Ovary (tissue), 9 donors: ENCODE data around the gene ZDHHC1. TPM values are rescaled to one million over a fixed set of nuclear protein-coding genes. Genes with fewer than 3 reads are reported as not detected.

ENCODE experiments used
- DNase-seq, 5 donors: peaks; one replicate each; pipeline ENCODE4 v3.0.0-alpha.2; 2019 to 2020
- H3K27ac ChIP-seq, 2 donors: fragments of 200-600 bp; one replicate each; pipeline versions ENCODE4 v1.5.1 to v1.8.0; 2019 to 2022
- H3K27me3 ChIP-seq: fragments of 200-600 bp; one replicate; pipeline ENCODE4 v1.8.0; 2022
- H3K36me3 ChIP-seq: fragments of 200-600 bp; sonication (generic); one replicate; pipeline ENCODE4 v1.5.1; 2019
- H3K4me1 ChIP-seq: one replicate; pipeline ENCODE4 v1.8.1; 2013; ENCODE audit warnings: mild to moderate bottlenecking, moderate library complexity; ENCODE audit not compliant: insufficient read depth
- H3K4me3 ChIP-seq: fragments of 200-600 bp; sonication (generic); one replicate; pipeline ENCODE4 v1.5.1; 2017
- H3K9me3 ChIP-seq, 2 donors: fragments of 200-600 bp in 1 of 2; sonication (generic) in 1 of 2; one replicate each; pipeline versions ENCODE4 v1.5.1 to v1.8.1; 2013 to 2019; ENCODE audit warnings: mild to moderate bottlenecking in 1 of 2, moderate library complexity in 1 of 2
- EP300 ChIP-seq: sonication (generic); formaldehyde crosslinking; IDR thresholded peaks from one replicate; pipeline ENCODE4 v1.6.1; 2017; ENCODE audit warnings: antibody characterized with exemption
- POLR2A ChIP-seq: fragments of 450-650 bp; IDR thresholded peaks from one replicate; pipeline ENCODE4 v1.6.1; 2017; ENCODE audit warnings: antibody characterized with exemption, mild to moderate bottlenecking, moderate library complexity
- WGBS, 3 donors: extraction: QIAGEN DNeasy Blood & Tissue Kit in 1 of 3; methylation state at CpG; one replicate each; pipeline versions ENCODE4 v1.1.5 to v1.1.7; 2013 to 2017; 5-methylcytosine and 5-hydroxymethylcytosine counted together
- intact Hi-C, 4 donors: fragments of 100-400 bp; cut with DNase I; formaldehyde crosslinking; loops; one replicate each; pipeline versions ENCODE4 v1.11.0 to v1.15.1; 2022 to 2023
- polyA plus RNA-seq, 2 donors: library from polyadenylated mRNA; stranded (reverse); fragments of 200-250 nt in 1 of 2; fragments of 350-450 nt in 1 of 2; fragmentation: Illumina TruSeq in 1 of 2; extraction: RNeasy Lipid Tissue Mini Kit (QIAGEN cat#74804) in 1 of 2; gene quantifications; one replicate each; pipeline ENCODE4 v1.2.3, GENCODE V29; 2013 to 2014
- total RNA-seq, 7 donors: library from RNA; depleted of rRNA in 2 of 7; stranded (reverse); fragments of >200 nt in 2 of 7; fragmentation: NEBNext Ultra II Directional in 3 of 7; extraction: Animal tissue kit (Norgen Biotek cat#: 25700) in 3 of 7; gene quantifications; one replicate each; pipeline versions ENCODE4 v1.1.0 to v1.2.4, GENCODE V29; 2016 to 2023
- TF ChIP-seq, protein P1 (sequence below), 3 donors: fragments of 450-650 bp in 2 of 3; fragments of 200-600 bp in 1 of 3; IDR thresholded peaks; one replicate each; pipeline versions ENCODE4 v1.5.1 to v1.8.0; 2016 to 2022; ENCODE audit warnings: antibody characterized with exemption in 3 of 3, mild to moderate bottlenecking in 1 of 3
- donor health status: DM: no; HTN: no; CAD: no; lungs with moderate emphysema.
- donor health status: DM: no; HTN: no; CAD: no.
- donor health status: Bipolar disorder and iron deficiency.
- donor health status: DM: yes; HTN: yes; CAD: no.
- donor health status: DM: no; HTN: no; CAD: no.
- donor health status: DM: yes; HTN: yes; CAD: no.

ZDHHC1 gene
- total and polyA plus RNA-seq, 9 donors = 1.4 to 45.5 (median 21.9) TPM

- H3K27me3 ChIP-seq = no peaks in the 10 kb centered on the region
- no peak overlapping the region for H3K4me3 ChIP-seq
- DNase-seq = no peak
- no peaks in the 10 kb centered on the region for H3K36me3 ChIP-seq
- no peak overlapping the region for H3K27ac ChIP-seq
- intact Hi-C loops = loop anchor here in 1 of 4 donors (5.0 to 10.0 kb wide), 3 partner anchors 36 to 528 kb away; partner anchors contain the start of genes CES2 and CIAO2B
- H3K4me1 ChIP-seq = peaks cover 35% of the 10 kb centered on the region
- WGBS, 3 donors = 78 to 82% (median 79%) methylated on average over 5 of the region's 5 CpGs
- TF ChIP-seq, protein P1, sequence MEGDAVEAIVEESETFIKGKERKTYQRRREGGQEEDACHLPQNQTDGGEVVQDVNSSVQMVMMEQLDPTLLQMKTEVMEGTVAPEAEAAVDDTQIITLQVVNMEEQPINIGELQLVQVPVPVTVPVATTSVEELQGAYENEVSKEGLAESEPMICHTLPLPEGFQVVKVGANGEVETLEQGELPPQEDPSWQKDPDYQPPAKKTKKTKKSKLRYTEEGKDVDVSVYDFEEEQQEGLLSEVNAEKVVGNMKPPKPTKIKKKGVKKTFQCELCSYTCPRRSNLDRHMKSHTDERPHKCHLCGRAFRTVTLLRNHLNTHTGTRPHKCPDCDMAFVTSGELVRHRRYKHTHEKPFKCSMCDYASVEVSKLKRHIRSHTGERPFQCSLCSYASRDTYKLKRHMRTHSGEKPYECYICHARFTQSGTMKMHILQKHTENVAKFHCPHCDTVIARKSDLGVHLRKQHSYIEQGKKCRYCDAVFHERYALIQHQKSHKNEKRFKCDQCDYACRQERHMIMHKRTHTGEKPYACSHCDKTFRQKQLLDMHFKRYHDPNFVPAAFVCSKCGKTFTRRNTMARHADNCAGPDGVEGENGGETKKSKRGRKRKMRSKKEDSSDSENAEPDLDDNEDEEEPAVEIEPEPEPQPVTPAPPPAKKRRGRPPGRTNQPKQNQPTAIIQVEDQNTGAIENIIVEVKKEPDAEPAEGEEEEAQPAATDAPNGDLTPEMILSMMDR (IDR thresholded peaks at IDR 0.05) = no peak
- TF ChIP-seq POLR2A (no peak), EP300 (no peak)
- H3K9me3 ChIP-seq = no peaks in the 10 kb centered on the region
Measured at GRCh38 chr16:67463059-67463458, 46.8 kb upstream of the ZDHHC1 start.

DNA sequence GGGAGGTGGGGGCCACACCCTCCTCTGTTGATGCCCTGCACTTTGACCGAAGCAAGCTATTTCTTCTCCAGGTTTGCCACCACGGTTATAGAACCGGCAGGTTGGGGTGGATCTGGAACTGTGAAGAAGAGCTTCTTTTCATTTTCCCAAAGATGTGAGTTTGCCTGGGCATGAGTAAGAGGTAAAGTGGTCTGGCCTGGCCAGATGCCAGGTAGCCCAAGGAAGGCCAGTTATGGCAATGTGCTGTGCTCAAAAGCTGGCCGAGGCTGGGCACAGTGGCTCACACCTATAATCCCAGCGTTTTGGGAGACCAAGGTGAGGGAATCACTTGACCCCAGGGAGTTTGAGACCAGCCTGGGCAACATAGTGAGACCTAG lies 46.0 kb upstream of the ZDHHC1 start:
- 79 to 87% (median 85%) methylated on average over 5 of the region's 5 CpGs for WGBS, 3 donors
- no peak overlapping the region for H3K27ac ChIP-seq

GRCh38 chr16:67461600-67462278 lies 45.5 kb upstream of the ZDHHC1 start:
- 86 to 89% (median 88%) methylated on average over 7 to 8 of the region's 8 CpGs for WGBS, 3 donors
- H3K4me3 ChIP-seq = no peak overlapping the region
- no peaks in the 10 kb centered on the region for H3K9me3 ChIP-seq
- H3K27ac ChIP-seq = no peak overlapping the region
- TF ChIP-seq, protein P1 (IDR thresholded peaks at IDR 0.05) = no peak
- TF ChIP-seq EP300 (no peak), POLR2A (no peak)
- peaks cover 48% of the 10 kb centered on the region for H3K4me1 ChIP-seq
- DNase-seq = no peak
- intact Hi-C loops = loop anchor here in 1 of 4 donors (5.0 to 10.0 kb wide), 3 partner anchors 34 to 527 kb away; partner anchors contain the start of genes CES2 and CIAO2B
- H3K27me3 ChIP-seq = no peaks in the 10 kb centered on the region
- H3K36me3 ChIP-seq = no peaks in the 10 kb centered on the region

More for the DNA sequence above, 46.0 kb upstream of the ZDHHC1 start:
- H3K4me1 ChIP-seq = peaks cover 43% of the 10 kb centered on the region
- DNase-seq = no peak
- intact Hi-C loops = loop anchor here in 1 of 4 donors (5.0 to 10.0 kb wide), 3 partner anchors 35 to 527 kb away; partner anchors contain the start of genes CES2 and CIAO2B
- TF ChIP-seq, protein P1 (IDR thresholded peaks at IDR 0.05) = no peak
- TF ChIP-seq EP300 (no peak), POLR2A (no peak)
- no peaks in the 10 kb centered on the region for H3K36me3 ChIP-seq
- H3K27me3 ChIP-seq = no peaks in the 10 kb centered on the region
- no peaks in the 10 kb centered on the region for H3K9me3 ChIP-seq
- no peak overlapping the region for H3K4me3 ChIP-seq

DNA sequence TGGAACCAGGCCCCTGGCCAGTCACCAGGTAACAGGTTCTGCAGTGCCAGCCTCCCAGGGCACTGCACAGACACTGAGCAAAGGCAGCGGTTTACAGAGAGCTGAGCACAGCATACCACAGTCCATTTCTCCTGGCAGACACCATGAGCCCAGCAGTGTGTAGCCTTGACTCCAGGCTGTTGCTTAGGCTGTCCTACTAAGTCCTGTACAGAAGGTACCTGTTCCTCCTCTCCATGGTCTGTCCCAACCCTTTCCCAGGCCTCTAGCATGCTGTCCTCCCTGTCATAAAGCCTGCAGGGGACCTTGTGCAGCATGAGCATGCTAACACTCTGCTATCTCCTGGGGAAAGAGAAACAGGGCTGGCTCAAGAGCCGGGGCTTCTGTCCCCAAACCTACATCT lies 44.7 kb upstream of the ZDHHC1 start:
- 80 to 93% (median 81%) methylated on average over 2 of the region's 2 CpGs for WGBS, 3 donors
- Histone ChIP-seq H3K4me3 (no peak overlapping the region), H3K27ac (no peak overlapping the region), H3K36me3 (no peaks in the 10 kb centered on the region), H3K27me3 (no peaks in the 10 kb centered on the region), H3K4me1 (peaks cover 52% of the 10 kb centered on the region), H3K9me3 (no peaks in the 10 kb centered on the region)
- DNase-seq = no peak
- TF ChIP-seq POLR2A (no peak), EP300 (no peak)
- TF ChIP-seq, protein P1 (IDR thresholded peaks at IDR 0.05) = no peak
- intact Hi-C loops = loop anchor here in 1 of 4 donors (5.0 to 10.0 kb wide), 3 partner anchors 34 to 526 kb away; partner anchors contain the start of genes CES2 and CIAO2B
